GM21360 (cell line): ENCODE measurements around the gene MSL3.

Experiments
- ATAC-seq: cut with Tn5 transposase; IDR thresholded peaks from one replicate; pipeline ENCODE4 v1.9.1; 2021; ENCODE audit warnings: mild to moderate bottlenecking, moderate library complexity; ENCODE audit not compliant: unreplicated experiment

The MSL3 gene

DNA sequence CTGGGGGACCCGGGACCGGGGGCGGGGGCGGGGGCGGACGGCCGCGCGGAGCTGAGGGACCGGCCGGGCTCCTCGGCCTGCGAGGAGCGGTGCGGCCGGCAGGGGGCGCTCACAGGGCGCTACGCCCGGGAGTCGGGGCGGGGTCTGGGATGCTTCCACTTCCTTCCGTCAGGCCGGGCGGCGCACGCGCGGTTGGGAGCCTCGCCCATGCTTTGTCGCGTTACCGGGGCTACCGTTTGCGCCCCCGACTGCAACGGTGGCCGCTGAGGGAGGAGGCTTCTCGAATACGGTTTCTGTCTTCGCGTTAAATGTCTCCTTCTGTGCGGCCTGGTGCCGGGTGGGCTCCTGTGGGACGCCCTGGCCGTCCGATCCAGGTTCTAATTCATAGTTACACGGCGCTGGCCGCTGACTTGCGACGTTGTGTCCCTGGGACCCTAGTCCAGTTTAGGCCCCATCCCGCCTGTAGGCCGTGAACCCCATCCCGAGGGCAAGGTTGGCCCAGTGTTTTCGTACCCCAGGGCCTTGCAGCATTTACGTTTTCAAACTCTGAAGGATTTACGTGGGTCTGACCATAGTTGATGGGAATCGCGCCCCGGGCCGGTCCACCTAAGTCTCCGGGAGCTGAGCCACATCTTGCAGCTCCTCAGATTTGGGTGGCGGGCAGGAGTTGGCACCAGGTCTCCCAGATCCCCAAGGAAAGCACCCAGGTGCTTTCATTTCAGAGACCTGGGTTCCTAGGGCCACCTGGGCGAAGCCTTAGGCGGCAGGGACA, 549 bp downstream of the MSL3 start:
- ATAC-seq, result peak; percentile 35

DNA sequence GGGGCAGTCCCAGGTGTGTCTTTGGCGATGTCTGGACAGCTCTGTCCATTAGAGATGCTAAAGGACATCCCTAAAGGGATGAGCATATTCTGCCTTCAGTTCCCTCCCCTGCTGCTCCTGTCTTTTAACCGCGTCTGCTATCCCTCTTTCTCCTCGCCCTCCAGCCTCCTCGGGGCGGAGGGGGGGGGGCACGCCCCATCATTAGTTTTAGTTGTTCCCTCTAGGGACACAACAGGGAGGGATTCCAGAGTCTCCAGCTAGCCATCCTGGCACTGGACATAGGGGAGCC, 1.1 kb downstream of the MSL3 start:
- ATAC-seq, result no peak

DNA sequence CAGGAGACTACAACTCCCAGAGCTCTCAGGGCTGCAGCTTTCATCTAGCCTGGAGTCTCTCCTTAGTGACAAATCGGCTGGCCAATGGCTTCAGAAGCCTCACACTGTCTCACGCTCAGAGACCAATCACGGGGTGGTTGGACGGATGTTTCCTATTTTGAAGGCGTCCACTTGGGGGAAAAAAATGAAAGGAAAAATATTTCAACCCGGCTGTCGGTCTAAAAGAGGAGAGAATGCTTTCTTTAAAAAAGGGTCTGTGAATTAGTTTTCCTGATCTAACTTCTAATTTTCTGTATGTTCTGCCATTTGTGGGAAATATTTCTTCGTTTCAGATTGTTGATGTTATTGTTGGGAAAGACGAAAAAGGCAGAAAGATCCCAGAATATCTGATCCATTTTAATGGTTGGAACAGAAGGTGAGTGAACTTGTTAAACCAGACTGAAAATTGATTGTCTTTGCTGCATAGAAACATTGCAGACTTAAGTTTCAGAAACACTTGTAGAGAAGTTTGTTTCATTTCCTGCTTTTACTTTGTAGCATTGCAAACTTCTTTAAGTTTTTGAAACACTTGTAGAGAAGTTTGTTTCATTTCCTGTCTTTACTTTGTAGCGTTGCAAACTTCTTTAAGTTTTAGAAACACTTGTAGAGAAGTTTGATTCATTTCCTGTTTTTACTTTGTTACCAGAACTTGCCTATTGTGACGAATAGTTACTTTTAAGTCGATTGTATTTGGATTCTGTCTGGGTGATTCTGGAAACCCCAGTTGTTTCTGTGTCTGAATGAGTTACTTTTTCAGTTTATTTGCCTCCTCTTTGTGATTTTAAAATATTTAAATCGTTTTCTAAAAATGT, 1.6 kb downstream of the MSL3 start:
- peak; percentile 75 for ATAC-seq

DNA sequence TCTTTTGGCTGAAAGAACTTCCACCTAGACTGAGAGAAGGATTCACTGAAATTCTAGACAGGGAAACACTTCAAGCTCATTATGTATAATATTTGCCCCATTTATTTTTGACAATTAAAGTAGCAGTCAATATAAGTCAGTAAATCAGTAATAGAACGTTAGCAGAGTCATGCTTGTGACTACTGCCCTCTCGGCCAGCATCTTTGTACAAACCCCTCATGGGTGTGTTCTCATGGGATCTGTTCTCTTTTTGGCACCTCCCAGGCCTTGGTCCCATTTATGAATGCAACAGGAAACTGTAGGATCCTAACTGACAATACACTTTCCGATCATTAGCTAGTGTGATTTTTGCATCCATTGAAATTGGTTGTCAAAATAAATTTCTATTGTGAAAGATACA, 2.9 kb downstream of the MSL3 start:
- ATAC-seq, result no peak

DNA sequence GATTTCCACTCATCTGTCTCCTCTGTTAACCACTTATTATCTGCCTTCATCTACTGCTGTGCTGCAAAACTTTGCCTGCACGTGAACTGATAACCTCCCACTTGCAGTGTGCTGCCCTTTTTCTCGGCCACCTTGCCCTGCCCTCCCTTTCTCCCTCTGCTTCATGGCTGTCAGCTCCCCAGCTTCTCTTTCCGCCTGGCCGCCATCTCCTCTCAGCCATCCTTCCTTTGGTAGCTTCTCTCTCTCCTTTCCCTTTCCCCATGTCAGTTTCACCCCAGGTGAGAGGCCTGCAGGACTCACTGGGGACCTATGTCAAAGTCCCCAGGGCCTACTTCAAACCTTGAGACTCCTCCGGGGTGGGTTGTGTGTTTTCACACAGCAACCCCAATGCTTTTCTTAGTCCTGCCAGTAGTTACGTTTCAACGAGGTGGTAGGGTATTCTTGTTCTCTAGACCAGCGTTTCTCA, 6.6 kb downstream of the MSL3 start:
- no peak for ATAC-seq

DNA sequence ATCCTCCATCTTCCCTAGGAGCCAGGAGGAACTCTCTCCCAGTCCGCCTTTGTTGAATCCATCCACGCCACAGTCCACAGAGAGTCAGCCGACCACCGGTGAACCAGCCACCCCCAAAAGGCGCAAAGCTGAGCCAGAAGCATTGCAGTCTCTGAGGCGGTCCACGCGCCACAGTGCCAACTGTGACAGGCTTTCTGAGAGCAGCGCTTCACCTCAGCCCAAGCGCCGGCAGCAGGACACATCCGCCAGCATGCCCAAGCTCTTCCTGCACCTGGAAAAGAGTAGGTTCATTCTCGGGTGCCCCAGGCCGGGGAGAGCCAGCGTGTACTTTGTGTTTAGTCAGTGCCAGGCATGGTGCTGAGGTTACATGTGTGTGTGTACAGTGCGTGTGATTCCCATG, 7.4 kb downstream of the MSL3 start:
- ATAC-seq, result no peak

DNA sequence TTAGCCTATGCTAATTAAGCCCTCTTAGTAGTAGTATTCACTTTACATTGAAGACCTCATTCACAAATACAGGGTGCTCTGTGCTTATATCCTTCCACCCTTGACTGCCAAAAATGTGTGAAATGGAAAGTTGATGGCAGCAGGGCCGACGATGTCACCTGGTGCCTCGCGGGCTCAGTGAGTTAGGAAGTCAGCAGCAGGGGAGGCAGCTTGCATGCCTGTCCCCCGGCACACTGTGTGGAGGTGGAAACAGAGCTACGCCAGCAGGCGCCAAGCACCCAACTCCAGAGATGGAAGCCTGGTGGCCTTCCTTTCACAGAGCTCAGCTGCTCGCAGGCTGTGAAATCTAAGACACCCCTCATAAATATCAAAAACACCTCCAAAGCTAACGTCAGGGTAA, 8.4 kb downstream of the MSL3 start:
- no peak for ATAC-seq

DNA sequence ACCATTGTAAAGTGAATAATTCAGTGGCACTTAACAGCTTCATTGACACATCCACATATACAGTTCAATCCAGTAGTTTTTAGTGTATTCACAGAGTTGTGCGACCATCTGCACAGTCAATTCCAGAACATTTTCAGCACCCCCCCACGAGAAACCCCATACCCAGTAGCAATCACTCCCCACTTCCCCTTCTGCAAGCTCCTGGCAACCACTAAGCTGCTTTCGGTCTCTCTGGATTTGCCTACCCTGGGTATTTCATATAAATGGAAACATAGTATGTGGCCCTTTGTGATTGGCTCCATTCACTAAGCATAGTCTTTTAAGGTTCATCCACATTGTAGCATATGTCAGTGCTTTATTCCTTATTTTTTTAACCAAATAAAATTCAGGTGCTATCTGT, 10.0 kb downstream of the MSL3 start:
- ATAC-seq, result peak; percentile 73

DNA sequence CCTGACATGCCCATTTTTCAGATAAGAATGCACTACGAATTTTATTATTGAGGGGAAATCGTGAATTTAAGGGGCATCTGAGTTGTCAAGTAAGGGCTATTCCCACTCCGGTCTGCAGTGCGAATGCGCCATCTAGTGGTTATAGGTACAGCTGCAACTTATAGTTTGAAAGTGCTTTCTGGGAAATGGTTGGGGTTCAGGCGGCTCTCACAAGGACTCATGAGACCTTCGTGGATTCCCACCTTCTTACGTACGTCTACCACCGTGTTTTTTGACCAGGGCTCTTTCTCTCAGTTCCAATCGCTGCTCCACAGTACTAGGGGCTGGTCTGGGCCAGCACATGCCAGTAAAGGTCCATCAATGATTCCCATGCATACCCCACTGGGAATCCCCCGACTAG, 12.3 kb downstream of the MSL3 start:
- ATAC-seq, result peak; percentile 81

DNA sequence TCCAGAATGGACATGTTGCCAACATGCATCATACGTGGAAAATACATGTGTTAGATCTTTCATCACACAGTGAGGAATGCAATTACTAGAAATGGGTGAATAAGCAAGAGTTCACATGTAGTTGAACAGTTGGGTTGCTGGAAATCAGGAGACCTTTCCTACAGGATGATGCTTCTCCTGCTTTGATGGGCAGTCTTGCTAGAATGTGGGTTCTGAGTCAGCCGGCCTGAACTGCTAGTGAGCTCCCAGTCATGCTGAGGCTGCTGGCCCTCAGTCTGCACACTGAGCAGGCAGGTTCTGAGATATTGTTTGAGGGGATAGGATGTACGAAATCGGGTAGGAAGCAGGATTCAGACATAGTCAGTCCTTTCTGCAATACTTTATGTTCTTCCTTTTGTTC, 20.2 kb downstream of the MSL3 start:
- ATAC-seq, result no peak

DNA sequence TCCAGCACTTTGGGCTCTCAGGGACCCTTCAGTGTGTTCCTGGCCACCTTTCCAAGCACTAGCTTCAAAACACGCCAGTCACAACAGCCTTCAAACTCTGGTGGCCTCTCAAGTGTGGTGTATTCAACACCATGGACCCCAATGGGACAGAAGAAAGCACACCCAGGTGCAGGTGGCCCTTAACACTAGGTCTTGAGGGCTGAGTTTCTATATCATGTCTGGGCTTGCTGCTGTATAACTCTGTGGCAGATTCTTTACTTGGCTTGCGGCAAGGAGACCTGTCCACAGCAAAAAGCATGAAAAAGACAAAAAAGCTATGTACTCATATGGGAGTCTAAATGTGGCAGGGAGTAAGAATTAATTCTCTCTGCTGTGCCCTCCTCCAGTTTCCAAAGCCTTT, 23.1 kb downstream of the MSL3 start:
- ATAC-seq, result no peak

DNA sequence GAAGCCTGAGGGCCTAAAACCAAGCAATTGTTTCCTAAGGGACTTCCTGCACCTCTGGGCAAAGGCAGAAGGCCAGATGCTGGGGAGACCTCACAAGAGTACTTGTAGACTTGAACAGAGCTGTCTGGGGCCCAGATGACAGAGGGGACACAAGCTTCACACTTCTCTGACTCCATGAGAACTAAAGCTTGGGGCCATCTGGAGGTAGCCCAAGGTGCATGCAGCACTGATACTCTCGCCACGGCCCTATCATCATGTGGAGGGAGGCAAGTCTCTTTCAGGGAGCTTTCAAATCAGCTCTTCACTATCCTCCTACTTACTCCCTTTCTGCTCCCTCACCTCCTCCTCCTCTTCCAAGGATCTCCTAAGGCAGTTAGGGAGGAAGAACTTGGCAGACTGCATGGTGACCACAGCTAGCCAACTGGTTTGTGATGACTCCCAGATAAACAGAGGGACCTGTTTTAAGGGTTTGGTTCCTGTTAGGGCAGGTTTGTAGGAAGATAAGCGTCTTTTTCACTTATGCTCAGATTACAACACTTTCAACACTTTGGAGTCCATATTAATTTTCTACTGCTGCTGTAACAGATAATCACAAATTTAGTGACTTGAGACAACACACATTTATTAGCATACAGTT, 23.8 kb downstream of the MSL3 start:
- no peak for ATAC-seq

DNA sequence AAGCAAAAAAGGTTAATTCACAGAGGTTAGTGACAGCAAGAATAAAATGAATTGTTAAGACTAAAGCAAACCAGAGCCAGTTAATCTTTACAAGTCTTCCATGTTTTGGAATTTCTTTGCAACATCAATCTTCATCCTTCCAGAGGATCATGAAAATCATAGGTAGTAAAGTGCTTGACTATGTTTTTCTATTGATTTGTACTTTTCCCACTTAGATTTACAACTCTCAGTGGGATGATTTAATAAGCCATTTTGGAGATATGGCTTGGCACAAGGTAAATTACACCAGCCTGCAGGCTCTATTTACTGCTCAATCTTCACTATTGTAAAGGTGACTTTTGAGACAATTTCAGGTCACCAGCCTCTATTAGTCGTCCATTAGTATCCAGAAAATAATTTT, 26.5 kb downstream of the MSL3 start:
- ATAC-seq, result no peak

DNA sequence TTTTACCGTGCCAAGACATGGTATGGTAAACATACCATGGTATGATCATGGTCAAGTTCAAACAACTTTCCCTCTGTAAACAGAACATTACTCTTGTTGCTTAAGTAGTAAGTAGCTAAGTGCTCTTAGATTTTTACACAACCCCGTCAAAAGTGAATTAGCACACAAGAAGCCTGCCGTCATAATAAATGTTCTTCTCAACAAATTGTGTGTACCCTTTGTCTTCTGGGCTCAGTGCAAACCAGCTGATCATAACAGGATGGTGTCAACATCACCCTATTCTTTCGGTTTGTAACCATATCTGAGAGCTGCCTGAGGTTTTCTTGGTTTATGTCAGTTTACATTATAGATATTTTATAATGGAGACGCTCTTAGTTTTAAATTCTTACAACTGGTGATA, 28.8 kb downstream of the MSL3 start:
- ATAC-seq, result no peak

DNA sequence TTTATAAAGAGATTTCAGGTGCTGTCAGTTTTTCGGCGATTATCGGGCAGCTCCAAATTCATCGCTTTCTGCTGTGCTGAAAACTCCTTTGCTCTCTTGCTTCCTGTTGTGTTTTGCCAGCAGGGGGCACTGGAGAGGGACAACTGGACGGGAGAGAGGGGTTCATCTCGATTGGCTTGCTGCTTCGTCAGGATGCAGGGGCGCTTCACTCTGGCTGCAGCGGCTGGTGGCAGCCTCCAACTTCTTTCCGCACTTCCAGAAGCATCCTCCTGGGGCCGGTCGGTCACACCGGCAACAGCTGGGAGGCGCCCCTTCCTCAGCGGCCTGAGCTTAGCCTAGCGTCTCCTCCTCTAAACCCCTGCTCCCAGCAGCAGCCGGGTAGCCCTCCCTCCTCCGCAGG, 29.5 kb downstream of the MSL3 start:
- no peak for ATAC-seq

DNA sequence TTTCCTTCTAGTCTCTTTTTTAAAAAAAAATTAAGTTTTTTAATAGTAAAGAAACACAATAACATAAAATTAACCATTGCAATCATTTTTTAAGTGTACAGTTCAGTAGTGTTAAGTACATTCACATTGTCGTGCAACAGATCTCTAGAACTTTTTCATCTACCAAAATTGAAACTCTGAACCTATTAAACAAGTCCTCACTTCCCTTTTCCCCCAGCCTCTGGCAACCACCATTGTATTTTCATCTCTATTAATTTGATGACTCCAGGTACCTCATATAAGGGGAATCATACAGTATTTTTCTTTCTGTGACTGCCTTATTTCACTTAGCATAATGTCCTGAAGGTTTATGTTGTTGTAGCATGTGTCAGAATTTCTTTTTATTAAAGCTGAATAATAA, 31.8 kb downstream of the MSL3 start:
- peak; percentile 39 for ATAC-seq

DNA sequence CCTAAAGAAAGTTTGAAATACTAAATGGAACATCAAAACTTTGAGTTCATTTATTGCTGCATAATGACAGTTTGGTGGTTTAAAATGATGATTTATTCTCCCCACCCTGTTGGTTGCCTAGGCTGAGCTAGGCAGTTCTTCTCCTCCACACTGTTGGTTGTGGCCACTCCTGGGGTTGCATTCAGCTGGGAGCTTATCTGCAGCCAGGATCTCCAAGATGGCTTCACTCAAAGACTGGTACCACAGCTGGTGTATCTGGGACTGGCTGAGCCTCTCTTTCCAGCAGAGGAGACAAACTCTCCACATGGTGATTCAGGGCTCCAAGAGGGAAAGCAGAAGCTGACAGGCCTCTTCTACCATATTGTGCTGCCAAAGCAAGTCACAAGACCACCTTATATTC, 33.1 kb downstream of the MSL3 start:
- ATAC-seq, result no peak

DNA sequence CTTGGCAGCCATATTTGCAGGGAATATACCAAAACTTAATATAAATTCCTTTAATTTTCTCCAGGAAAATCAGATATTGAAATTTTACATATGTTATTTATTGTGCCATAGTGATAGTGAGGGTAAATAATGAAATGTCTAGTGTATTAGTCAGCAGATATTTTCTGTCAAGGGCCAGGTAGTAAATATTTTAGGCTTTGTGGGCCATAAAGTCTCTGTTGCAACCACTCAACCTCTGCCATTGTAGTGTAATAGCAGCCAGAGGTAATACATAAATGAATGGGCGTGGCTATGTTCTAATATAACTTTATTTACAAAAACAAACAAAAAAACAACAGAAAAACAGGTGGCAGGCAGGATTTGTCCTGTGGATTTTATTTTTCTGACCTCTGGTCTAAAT, 33.5 kb downstream of the MSL3 start:
- ATAC-seq, result no peak

DNA sequence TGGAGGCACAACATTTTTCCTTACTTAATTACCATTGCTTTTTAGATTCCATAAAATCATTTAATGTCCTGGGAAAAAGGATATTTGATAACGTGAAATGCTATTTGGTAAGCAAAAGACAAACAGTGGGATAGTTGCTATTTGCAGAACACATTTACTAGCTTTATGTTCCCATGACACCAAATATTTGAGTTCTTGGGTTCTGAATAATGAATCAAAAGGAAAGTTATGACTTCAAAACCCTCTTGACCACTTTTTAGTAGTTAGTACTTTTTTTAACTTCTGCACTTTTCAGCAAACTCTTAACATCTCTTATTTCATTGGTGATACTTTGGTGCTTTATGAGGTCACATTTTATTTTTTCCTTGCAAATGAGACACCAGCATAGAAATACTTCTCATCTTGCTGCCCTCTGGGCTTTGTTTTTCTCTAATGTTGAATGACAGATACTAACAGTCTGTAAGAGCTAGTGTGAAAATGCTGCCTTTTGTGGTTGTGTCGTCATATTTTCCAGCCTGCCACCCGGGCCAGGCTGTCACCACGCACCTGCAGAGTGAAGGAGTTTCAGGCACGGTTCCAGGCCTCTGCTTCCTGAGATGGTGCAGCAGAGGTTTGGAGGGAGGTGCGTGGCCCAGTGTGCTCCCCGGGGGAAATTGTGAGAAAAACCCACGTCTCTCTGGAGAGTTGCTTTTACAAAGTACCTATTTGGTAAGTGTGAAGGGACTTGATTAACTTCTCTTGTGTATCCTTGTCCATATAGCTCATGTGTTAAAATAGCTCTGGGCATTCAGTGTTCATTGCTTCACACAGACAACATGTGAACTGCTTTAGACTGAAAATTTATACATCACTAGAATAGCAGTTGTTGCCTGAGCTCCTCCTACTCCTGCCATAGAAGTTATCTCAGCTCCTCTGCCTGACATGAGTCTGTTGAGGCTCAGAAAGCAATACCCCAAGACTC, 34.7 kb downstream of the MSL3 start:
- peak; percentile 78 for ATAC-seq

DNA sequence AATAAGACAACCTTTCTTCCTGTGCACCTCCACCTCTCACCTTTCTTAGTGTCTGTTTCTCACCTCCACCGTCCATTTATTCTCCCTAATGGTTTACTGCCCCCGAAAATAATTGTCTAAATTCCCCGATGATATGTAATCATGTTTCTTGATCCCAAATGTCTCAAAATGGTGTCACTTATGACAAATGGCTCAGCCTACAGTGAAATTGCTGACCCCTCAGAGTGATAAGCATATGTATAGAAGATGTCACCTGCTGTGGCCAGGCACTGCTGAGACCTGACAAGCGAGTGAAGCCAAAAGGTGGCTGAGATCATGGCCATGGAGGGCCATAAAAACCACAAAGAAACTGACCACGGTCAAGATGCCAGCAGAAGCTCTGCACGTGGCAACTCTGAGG, 35.7 kb downstream of the MSL3 start:
- ATAC-seq, result no peak

DNA sequence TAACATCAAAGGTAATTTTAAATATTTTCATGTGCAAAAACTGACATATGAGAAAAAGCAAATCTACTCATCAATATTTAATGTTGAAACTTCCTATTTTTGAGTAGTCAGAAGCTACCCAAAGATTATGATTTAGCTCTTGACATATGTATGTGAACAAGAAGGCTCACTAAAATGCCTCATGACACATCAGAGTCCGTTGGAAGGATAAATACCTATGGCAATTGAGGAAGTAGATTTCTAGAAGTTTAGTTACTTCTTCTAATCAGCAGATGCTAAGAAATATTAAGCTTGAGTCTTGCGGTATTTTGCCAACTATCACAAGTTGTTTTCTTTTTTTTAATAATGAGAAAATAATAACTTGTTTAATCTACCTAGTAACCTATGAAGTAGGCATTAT, 55.3 kb downstream of the MSL3 start:
- no peak for ATAC-seq
